Activated T-cell treated with anti-CD3 and anti-CD28 coated beads, Interleukin-2, amount 50 U/mL, for 24 hours (primary cell): ENCODE results near the gene GOLGA6L4.
A peak's percentile ranks its signal among the peaks of the same experiment; 100 is the strongest.
"Not testable (repeated sequence)": the region's sequence is repeated elsewhere in the genome, so short reads cannot be mapped to it uniquely, and the experiment has no call there.

Experiments
- DNase-seq: peaks from one replicate; pipeline ENCODE4 v3.0.0-alpha.2; 2020
- H3K27ac Mint-ChIP-seq: 2 replicates; pipeline ENCODE4 v1.8.0; 2020; ENCODE audit warnings: mild to moderate bottlenecking, mixed read lengths
- H3K27me3 Mint-ChIP-seq: 2 replicates; pipeline ENCODE4 v1.8.0; 2020; ENCODE audit warnings: mixed read lengths
- H3K36me3 Mint-ChIP-seq: 2 replicates; pipeline ENCODE4 v1.8.0; 2020; ENCODE audit warnings: low read depth, mixed read lengths
- H3K4me1 Mint-ChIP-seq: 2 replicates; pipeline ENCODE4 v1.8.0; 2020; ENCODE audit warnings: low read depth, mixed read lengths
- H3K4me3 Mint-ChIP-seq: 2 replicates; pipeline ENCODE4 v1.8.0; 2020; ENCODE audit warnings: mild to moderate bottlenecking, moderate library complexity, mixed read lengths
- H3K9me3 Mint-ChIP-seq: 2 replicates; pipeline ENCODE4 v1.8.0; 2020; ENCODE audit warnings: mixed read lengths

The GOLGA6L4 gene, protein sequence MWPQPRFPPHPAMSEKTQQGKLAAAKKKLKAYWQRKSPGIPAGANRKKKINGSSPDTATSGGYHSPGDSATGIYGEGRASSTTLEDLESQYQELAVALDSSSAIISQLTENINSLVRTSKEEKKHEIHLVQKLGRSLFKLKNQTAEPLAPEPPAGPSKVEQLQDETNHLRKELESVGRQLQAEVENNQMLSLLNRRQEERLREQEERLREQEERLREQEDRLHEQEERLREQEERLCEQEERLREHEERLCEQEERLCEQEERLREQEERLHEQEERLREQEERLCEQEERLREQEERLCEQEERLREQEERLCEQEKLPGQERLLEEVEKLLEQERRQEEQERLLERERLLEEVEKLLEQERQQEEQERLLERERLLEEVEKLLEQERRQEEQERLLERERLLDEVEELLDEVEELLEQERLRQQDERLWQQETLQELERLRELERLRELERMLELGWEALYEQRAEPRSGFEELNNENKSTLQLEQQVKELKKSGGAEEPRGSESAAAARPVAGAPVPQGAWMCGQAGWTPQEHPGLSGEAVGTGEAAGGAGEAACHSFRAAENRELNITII

DNA sequence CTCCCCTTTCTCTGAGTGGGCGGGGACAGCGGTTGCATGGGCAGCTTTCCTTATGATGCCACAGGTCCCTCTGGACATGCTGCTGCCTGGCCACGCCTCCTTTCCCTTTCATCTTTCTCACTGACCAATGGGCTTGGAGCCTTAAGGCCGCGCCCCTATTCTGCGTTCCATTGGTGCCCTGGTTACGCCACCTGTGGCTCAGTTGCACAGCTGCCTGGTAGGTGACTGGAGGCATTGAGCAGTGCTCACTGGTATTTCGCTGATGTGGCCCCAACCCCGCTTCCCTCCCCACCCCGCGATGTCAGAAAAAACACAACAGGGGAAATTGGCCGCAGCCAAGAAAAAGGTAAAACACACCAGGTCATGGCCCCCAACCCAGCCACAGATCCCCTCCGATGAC lies at the start of gene GOLGA6L4:
Gene GOLGA6L4, plus strand, starts transcription at position 201 of the 400 bp plus-strand sequence. Its CDS starts 62 bp downstream, at position 263.
- not testable (repeated sequence) for H3K27ac Mint-ChIP-seq, H3K4me3 Mint-ChIP-seq, DNase-seq, H3K27me3 Mint-ChIP-seq, H3K9me3 Mint-ChIP-seq, H3K36me3 Mint-ChIP-seq, H3K4me1 Mint-ChIP-seq

DNA sequence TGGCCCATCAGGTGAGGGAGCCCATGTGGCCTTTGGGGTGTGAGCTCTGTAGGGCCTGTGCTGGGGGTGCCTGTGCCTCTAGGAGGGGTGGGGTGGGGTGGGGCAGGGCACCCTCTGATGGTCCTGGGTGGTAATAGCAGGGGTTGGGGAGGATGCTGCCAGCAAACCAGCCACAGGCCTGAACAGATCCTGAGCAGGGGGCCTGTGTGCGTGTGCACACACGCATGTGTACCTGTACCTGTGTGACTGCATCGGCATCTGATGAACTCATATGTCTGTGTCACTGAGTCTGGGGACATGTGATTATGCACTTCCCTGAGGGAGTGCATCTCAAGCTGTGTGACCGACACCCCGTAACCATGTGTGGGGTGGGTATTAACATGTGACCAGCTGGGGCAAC lies 42.6 kb upstream of the GOLGA6L4 start:
- DNase-seq, H3K4me3 Mint-ChIP-seq, H3K36me3 Mint-ChIP-seq, H3K9me3 Mint-ChIP-seq, H3K4me1 Mint-ChIP-seq, H3K27me3 Mint-ChIP-seq, H3K27ac Mint-ChIP-seq: not testable (repeated sequence)

DNA sequence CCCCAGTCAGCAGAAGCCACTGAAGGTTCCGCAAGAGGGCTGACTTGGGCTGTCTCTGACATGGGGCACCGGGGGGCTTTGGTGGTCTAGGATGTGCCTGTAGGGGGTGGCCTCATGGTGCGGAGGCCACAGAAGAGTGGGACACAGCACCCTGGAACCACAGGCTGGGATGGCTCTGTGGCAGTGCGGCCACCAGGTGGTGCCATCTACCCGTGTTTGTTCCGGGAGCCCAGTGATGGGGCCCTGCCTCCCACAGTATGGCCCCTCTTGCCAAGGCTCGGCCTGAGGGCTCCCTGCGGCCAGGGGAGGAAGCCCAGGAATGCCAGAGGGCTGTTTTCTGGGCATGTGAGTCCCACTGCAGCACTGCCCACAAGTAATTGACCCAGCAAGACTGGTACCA lies 40.0 kb upstream of the GOLGA6L4 start:
- H3K36me3 Mint-ChIP-seq, H3K9me3 Mint-ChIP-seq, H3K27me3 Mint-ChIP-seq, H3K27ac Mint-ChIP-seq, H3K4me1 Mint-ChIP-seq, DNase-seq, H3K4me3 Mint-ChIP-seq: not testable (repeated sequence)

DNA sequence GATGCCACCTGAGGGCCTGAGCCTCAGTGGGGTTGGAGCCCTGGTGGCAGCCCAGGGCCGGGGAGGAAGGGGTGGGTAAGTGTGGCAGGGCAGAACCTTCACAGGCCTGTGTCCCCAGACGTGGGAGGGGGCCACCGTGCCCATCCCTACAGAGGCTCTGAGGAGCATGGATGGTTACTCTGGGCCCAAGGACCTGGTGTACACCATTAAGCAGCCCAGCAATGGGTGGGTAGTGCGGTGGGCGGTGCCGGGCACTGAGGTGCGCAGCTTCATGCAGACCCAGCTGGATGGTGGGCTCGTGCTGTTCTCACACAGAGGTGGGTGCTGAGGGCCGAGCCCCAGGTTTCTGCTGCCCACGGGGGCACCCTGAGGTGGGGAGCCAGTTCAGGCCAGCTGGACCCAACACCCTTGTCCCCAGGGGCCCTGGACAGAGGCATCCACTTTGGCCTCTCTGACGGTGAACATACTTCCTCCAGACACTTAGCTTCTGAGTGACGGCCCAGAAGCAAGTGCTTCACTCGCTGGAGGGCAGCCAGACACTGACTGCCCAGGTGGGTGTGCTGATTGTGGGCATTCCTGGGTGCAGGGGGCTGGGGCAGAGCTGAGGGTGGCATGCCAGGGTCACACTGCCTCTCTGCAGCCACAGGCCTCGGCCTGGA lies 38.9 kb upstream of the GOLGA6L4 start:
- H3K27me3 Mint-ChIP-seq, H3K36me3 Mint-ChIP-seq, H3K4me1 Mint-ChIP-seq, DNase-seq, H3K9me3 Mint-ChIP-seq, H3K27ac Mint-ChIP-seq, H3K4me3 Mint-ChIP-seq: not testable (repeated sequence)

DNA sequence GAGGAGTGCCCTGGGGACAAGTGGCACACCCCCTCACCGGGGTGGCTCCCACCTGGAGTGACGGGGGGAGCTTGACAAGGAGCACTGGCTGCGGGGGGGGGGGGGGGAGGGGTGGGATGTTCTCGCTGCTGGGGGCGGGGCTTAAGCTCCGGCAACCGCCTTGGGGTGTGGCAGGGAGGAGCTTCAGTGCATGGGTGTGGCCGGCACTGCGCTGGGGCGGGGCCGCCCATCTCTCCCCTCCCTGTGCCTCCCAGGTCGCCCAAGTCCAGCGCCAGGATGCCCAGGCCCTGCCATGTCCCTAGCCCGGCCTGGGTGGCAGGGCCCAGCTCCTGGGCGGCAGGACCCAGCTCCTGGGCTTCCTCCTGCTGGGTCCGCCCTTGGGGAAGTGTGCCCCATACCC lies 35.7 kb upstream of the GOLGA6L4 start:
- not testable (repeated sequence) for H3K36me3 Mint-ChIP-seq, H3K27ac Mint-ChIP-seq, H3K4me1 Mint-ChIP-seq, DNase-seq, H3K9me3 Mint-ChIP-seq, H3K4me3 Mint-ChIP-seq, H3K27me3 Mint-ChIP-seq

DNA sequence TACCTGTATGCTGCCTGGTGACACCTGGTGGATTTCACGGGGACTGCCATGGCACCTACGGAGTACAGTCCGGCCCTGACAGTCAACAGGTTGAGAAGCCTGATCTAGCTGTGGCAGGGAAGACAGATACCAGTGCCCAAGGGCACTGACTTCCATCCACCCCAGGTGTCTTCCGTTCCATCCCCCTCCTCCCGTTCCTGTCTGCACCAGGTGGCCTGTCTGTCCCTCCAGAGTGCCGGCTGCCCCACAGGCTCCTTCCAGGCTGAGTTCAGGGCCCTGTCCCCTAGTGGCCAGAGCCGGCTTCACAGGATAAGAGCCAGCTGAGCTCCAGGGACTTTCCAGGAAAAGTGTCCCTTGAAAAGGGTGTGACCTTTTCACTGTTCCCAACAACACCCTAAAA lies 10.9 kb downstream of the GOLGA6L4 start:
- H3K9me3 Mint-ChIP-seq, H3K27me3 Mint-ChIP-seq, H3K4me1 Mint-ChIP-seq, H3K36me3 Mint-ChIP-seq, H3K27ac Mint-ChIP-seq: not testable (repeated sequence)
- DNase-seq = peak; percentile 71
- peak overlapping the region; percentile 53 for H3K4me3 Mint-ChIP-seq
